Activated naive CD8-positive, alpha-beta T cell (primary cell): ENCODE measurements around the gene BAIAP2.
"Not testable (repeated sequence)": the region's sequence is repeated elsewhere in the genome, so short reads cannot be mapped to it uniquely, and the experiment has no call there.

Source experiments
- H3K27ac Mint-ChIP-seq: one replicate; pipeline ENCODE4 v1.8.0; 2021; ENCODE audit warnings: mixed read lengths
- H3K27me3 Mint-ChIP-seq: one replicate; pipeline ENCODE4 v1.8.0; 2021; ENCODE audit warnings: mixed read lengths
- H3K36me3 Mint-ChIP-seq: one replicate; pipeline ENCODE4 v1.8.0; 2021; ENCODE audit warnings: mixed read lengths
- H3K4me1 Mint-ChIP-seq: one replicate; pipeline ENCODE4 v1.8.0; 2021; ENCODE audit warnings: low read depth, mixed read lengths
- H3K4me3 Mint-ChIP-seq: one replicate; pipeline ENCODE4 v1.8.0; 2021; ENCODE audit warnings: mild to moderate bottlenecking, mixed read lengths
- H3K9me3 Mint-ChIP-seq: one replicate; pipeline ENCODE4 v1.8.0; 2021; ENCODE audit warnings: low read depth, mixed read lengths

BAIAP2 gene

GRCh38 chr17:81135505-81136278, 100.7 kb downstream of the BAIAP2 start:
- Mint-ChIP-seq H3K27me3 (no peaks in the 10 kb centered on the region), H3K36me3 (no peaks in the 10 kb centered on the region), H3K9me3 (no peaks in the 10 kb centered on the region), H3K27ac (no peak overlapping the region), H3K4me1 (no peaks in the 10 kb centered on the region), H3K4me3 (no peak overlapping the region)

GRCh38 chr17:81136366-81136765, 101.4 kb downstream of the BAIAP2 start:
- Mint-ChIP-seq H3K36me3 (no peaks in the 10 kb centered on the region), H3K27ac (no peak overlapping the region), H3K4me1 (no peaks in the 10 kb centered on the region), H3K9me3 (no peaks in the 10 kb centered on the region), H3K4me3 (no peak overlapping the region), H3K27me3 (no peaks in the 10 kb centered on the region)

- Mint-ChIP-seq H3K36me3 (no peaks in the 10 kb centered on the region), H3K4me1 (no peaks in the 10 kb centered on the region), H3K27me3 (no peaks in the 10 kb centered on the region), H3K4me3 (no peak overlapping the region), H3K9me3 (no peaks in the 10 kb centered on the region), H3K27ac (no peak overlapping the region)
These were observed 102.3 kb downstream of the BAIAP2 start for GRCh38 chr17:81137248-81137647.

- no peaks in the 10 kb centered on the region for H3K27me3 Mint-ChIP-seq
- no peaks in the 10 kb centered on the region for H3K9me3 Mint-ChIP-seq
- H3K4me1 Mint-ChIP-seq, result no peaks in the 10 kb centered on the region
- no peaks in the 10 kb centered on the region for H3K36me3 Mint-ChIP-seq
- H3K27ac Mint-ChIP-seq, result no peak overlapping the region
- H3K4me3 Mint-ChIP-seq, result no peak overlapping the region
These were observed 103.1 kb downstream of the BAIAP2 start for GRCh38 chr17:81138083-81138482.

- H3K27ac Mint-ChIP-seq, result no peak overlapping the region
- no peaks in the 10 kb centered on the region for H3K9me3 Mint-ChIP-seq
- no peaks in the 10 kb centered on the region for H3K27me3 Mint-ChIP-seq
- no peaks in the 10 kb centered on the region for H3K36me3 Mint-ChIP-seq
- no peak overlapping the region for H3K4me3 Mint-ChIP-seq
- no peaks in the 10 kb centered on the region for H3K4me1 Mint-ChIP-seq
These were observed 103.5 kb downstream of the BAIAP2 start for GRCh38 chr17:81138500-81138899.

GRCh38 chr17:81139428-81139827, 104.5 kb downstream of the BAIAP2 start:
- no peak overlapping the region for H3K27ac Mint-ChIP-seq
- no peaks in the 10 kb centered on the region for H3K4me1 Mint-ChIP-seq
- H3K9me3 Mint-ChIP-seq, result no peaks in the 10 kb centered on the region
- no peaks in the 10 kb centered on the region for H3K27me3 Mint-ChIP-seq
- H3K36me3 Mint-ChIP-seq, result no peaks in the 10 kb centered on the region
- H3K4me3 Mint-ChIP-seq, result no peak overlapping the region

- Mint-ChIP-seq H3K27ac (no peak overlapping the region), H3K36me3 (no peaks in the 10 kb centered on the region), H3K4me3 (no peak overlapping the region), H3K27me3 (no peaks in the 10 kb centered on the region), H3K4me1 (no peaks in the 10 kb centered on the region), H3K9me3 (no peaks in the 10 kb centered on the region)
These were observed 105.1 kb downstream of the BAIAP2 start for GRCh38 chr17:81140018-81140417.

- no peaks in the 10 kb centered on the region for H3K36me3 Mint-ChIP-seq
- no peak overlapping the region for H3K27ac Mint-ChIP-seq
- no peaks in the 10 kb centered on the region for H3K9me3 Mint-ChIP-seq
- no peaks in the 10 kb centered on the region for H3K27me3 Mint-ChIP-seq
- no peaks in the 10 kb centered on the region for H3K4me1 Mint-ChIP-seq
- no peak overlapping the region for H3K4me3 Mint-ChIP-seq
These were observed 105.7 kb downstream of the BAIAP2 start for GRCh38 chr17:81140695-81141094.

GRCh38 chr17:81142301-81143199, 107.6 kb downstream of the BAIAP2 start:
- H3K9me3 Mint-ChIP-seq, result no peaks in the 10 kb centered on the region
- no peak overlapping the region for H3K4me3 Mint-ChIP-seq
- no peaks in the 10 kb centered on the region for H3K27me3 Mint-ChIP-seq
- H3K27ac Mint-ChIP-seq, result no peak overlapping the region
- H3K4me1 Mint-ChIP-seq, result no peaks in the 10 kb centered on the region
- no peaks in the 10 kb centered on the region for H3K36me3 Mint-ChIP-seq

- H3K4me3 Mint-ChIP-seq, result no peak overlapping the region
These were observed 108.2 kb downstream of the BAIAP2 start for GRCh38 chr17:81143200-81143527.

GRCh38 chr17:81143717-81144422, 108.9 kb downstream of the BAIAP2 start:
- Mint-ChIP-seq H3K27me3 (no peaks in the 10 kb centered on the region), H3K9me3 (no peaks in the 10 kb centered on the region), H3K27ac (no peak overlapping the region), H3K4me3 (no peak overlapping the region), H3K4me1 (no peaks in the 10 kb centered on the region), H3K36me3 (no peaks in the 10 kb centered on the region)

More at GRCh38 chr17:81143200-81143527, 108.2 kb downstream of the BAIAP2 start:
- H3K36me3 Mint-ChIP-seq, result no peaks in the 10 kb centered on the region
- no peak overlapping the region for H3K27ac Mint-ChIP-seq
- no peaks in the 10 kb centered on the region for H3K9me3 Mint-ChIP-seq
- H3K27me3 Mint-ChIP-seq, result no peaks in the 10 kb centered on the region
- H3K4me1 Mint-ChIP-seq, result no peaks in the 10 kb centered on the region

GRCh38 chr17:81144423-81144781, 109.5 kb downstream of the BAIAP2 start:
- H3K27ac Mint-ChIP-seq, result no peak overlapping the region

GRCh38 chr17:81146208-81146607, 111.3 kb downstream of the BAIAP2 start:
- not testable (repeated sequence) for H3K4me1 Mint-ChIP-seq, H3K36me3 Mint-ChIP-seq, H3K27ac Mint-ChIP-seq, H3K27me3 Mint-ChIP-seq, H3K4me3 Mint-ChIP-seq, H3K9me3 Mint-ChIP-seq

More at GRCh38 chr17:81144423-81144781, 109.5 kb downstream of the BAIAP2 start:
- no peaks in the 10 kb centered on the region for H3K9me3 Mint-ChIP-seq
- H3K4me1 Mint-ChIP-seq, result no peaks in the 10 kb centered on the region
- H3K4me3 Mint-ChIP-seq, result no peak overlapping the region
- H3K27me3 Mint-ChIP-seq, result no peaks in the 10 kb centered on the region
- H3K36me3 Mint-ChIP-seq, result no peaks in the 10 kb centered on the region

GRCh38 chr17:81147701-81148100, 112.8 kb downstream of the BAIAP2 start:
- Mint-ChIP-seq H3K4me1 (no peaks in the 10 kb centered on the region), H3K27me3 (no peaks in the 10 kb centered on the region), H3K4me3 (no peak overlapping the region), H3K36me3 (no peaks in the 10 kb centered on the region), H3K27ac (no peak overlapping the region), H3K9me3 (no peaks in the 10 kb centered on the region)

- Mint-ChIP-seq H3K36me3 (no peaks in the 10 kb centered on the region), H3K9me3 (no peaks in the 10 kb centered on the region), H3K4me3 (no peak overlapping the region), H3K4me1 (no peaks in the 10 kb centered on the region), H3K27me3 (no peaks in the 10 kb centered on the region), H3K27ac (no peak overlapping the region)
These were observed 113.6 kb downstream of the BAIAP2 start for GRCh38 chr17:81148571-81148970.
